HG03342 (cell line): ENCODE data around the gene TAP1.
A peak's percentile ranks its signal among the peaks of the same experiment; 100 is the strongest.

ENCODE experiments used
- ATAC-seq: cut with Tn5 transposase; IDR thresholded peaks from one replicate; pipeline ENCODE4 v1.9.1; 2021; ENCODE audit warnings: mild to moderate bottlenecking, moderate library complexity; ENCODE audit not compliant: unreplicated experiment

The TAP1 gene

GRCh38 chr6:32862725-32863124 lies 9.2 kb upstream of the TAP1 start:
- no peak for ATAC-seq

- no peak for ATAC-seq
These were observed 7.2 kb upstream of the TAP1 start for GRCh38 chr6:32860674-32861073.

- no peak for ATAC-seq
These were observed 4.7 kb upstream of the TAP1 start for GRCh38 chr6:32858194-32858593.

GRCh38 chr6:32857156-32857891 lies 3.8 kb upstream of the TAP1 start:
- ATAC-seq = no peak

GRCh38 chr6:32855467-32856174 lies 2.1 kb upstream of the TAP1 start:
- no peak for ATAC-seq

GRCh38 chr6:32854376-32855178 lies 1.1 kb upstream of the TAP1 start:
- ATAC-seq = no peak

- ATAC-seq = no peak
These were observed 512 bp downstream of the TAP1 start for GRCh38 chr6:32852844-32853540.

- no peak for ATAC-seq
These were observed 1.3 kb downstream of the TAP1 start for GRCh38 chr6:32852018-32852843.

GRCh38 chr6:32851025-32851424 lies 2.5 kb downstream of the TAP1 start:
- no peak for ATAC-seq

GRCh38 chr6:32849126-32849525 lies 4.4 kb downstream of the TAP1 start:
- ATAC-seq = no peak

- ATAC-seq = no peak
These were observed 5.7 kb downstream of the TAP1 start for GRCh38 chr6:32847795-32848194.

GRCh38 chr6:32847004-32847403 lies 6.5 kb downstream of the TAP1 start:
- ATAC-seq = no peak

- ATAC-seq = no peak
These were observed 8.1 kb downstream of the TAP1 start for GRCh38 chr6:32845384-32845884.

GRCh38 chr6:32844839-32845383 lies 8.6 kb downstream of the TAP1 start:
- ATAC-seq = no peak

- peak; percentile 67 for ATAC-seq
These were observed 9.3 kb downstream of the TAP1 start, which contains the start of gene PSMB8 for GRCh38 chr6:32843979-32844838. Gene PSMB8 (minus strand): TSS chr6:32844047. CDS start chr6:32843996, 51 bp downstream.

GRCh38 chr6:32843331-32843978 lies 10.0 kb downstream of the TAP1 start:
- ATAC-seq = no peak

- ATAC-seq = no peak
These were observed 10.8 kb downstream of the TAP1 start for GRCh38 chr6:32842690-32843089.

- ATAC-seq = no peak
These were observed 11.4 kb downstream of the TAP1 start for GRCh38 chr6:32842021-32842650.
